SU-DHL-6 (cell line): ENCODE measurements around the gene MGAM2.

Experiments
- EZH2phosphoT487 ChIP-seq: fragments of 200-600 bp; sonication (generic), shearing (Covaris generic); conservative IDR thresholded peaks from 2 replicates; pipeline ENCODE4 v1.6.1; 2018; ENCODE audit warnings: mild to moderate bottlenecking, antibody characterized with exemption, low read length, moderate library complexity, mixed read lengths
- TF ChIP-seq, protein P1 (sequence below): fragments of 200-600 bp; sonication (generic); IDR thresholded peaks from one replicate; pipeline ENCODE4 v1.5.1; 2017; ENCODE audit warnings: antibody characterized with exemption, mild to moderate bottlenecking, low read length, moderate library complexity; ENCODE audit not compliant: insufficient read depth, poor library complexity, severe bottlenecking

DNA sequence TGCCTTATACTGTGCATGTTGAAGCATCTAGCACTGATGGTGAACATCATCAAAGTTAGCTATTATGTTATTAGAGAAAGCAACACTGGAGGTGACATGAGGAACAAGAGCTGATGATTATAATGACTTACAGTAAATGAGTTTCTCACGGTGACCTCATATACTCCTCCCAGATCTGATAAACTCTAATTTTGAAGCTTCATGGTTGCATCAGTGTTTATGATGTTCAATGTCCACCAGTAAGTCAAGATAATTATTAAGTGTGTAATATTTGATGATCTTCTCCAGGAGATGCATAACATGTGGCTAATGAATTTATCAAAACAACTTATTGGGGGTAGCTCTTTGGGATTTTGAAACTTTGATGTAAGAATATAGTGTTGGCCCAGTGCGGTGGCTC, 27.5 kb downstream of the MGAM2 start:
- TF ChIP-seq, protein P1, sequence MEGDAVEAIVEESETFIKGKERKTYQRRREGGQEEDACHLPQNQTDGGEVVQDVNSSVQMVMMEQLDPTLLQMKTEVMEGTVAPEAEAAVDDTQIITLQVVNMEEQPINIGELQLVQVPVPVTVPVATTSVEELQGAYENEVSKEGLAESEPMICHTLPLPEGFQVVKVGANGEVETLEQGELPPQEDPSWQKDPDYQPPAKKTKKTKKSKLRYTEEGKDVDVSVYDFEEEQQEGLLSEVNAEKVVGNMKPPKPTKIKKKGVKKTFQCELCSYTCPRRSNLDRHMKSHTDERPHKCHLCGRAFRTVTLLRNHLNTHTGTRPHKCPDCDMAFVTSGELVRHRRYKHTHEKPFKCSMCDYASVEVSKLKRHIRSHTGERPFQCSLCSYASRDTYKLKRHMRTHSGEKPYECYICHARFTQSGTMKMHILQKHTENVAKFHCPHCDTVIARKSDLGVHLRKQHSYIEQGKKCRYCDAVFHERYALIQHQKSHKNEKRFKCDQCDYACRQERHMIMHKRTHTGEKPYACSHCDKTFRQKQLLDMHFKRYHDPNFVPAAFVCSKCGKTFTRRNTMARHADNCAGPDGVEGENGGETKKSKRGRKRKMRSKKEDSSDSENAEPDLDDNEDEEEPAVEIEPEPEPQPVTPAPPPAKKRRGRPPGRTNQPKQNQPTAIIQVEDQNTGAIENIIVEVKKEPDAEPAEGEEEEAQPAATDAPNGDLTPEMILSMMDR = no peak
- TF ChIP-seq EZH2phosphoT487 = no peak
